Measurements from ENCODE around the gene VTN. TPM values are rescaled to one million over a fixed set of nuclear protein-coding genes. Genes with fewer than 3 reads are reported as not detected.

The VTN gene
- polyA plus RNA-seq, 2 of the 4 experiments (the other 2 are of a cell fraction): 10.2 to 25.5 TPM

GRCh38 chr17:28341516-28341915 is 28.6 kb downstream of the VTN start:
- TF ChIP-seq CHD4 (IDR thresholded peaks at IDR 0.05; ENCODE audit: borderline replicate concordance): no peak
- no peak for TF ChIP-seq CBX2 (IDR thresholded peaks at IDR 0.05; ENCODE audit: borderline replicate concordance, low read depth)
- TF ChIP-seq NR3C1 (IDR thresholded peaks at IDR 0.05): no peak
- no peak for TF ChIP-seq NPAS2 (CRISPR knock-in tag; IDR thresholded peaks at IDR 0.05; ENCODE audit: borderline replicate concordance)
- TF ChIP-seq BHLHE40 (IDR thresholded peaks at IDR 0.05; ENCODE audit: low read depth, low read length): no peak
- no peak for TF ChIP-seq JUNB (IDR thresholded peaks at IDR 0.05)
- TF ChIP-seq TP53 (CRISPR knock-in tag; IDR thresholded peaks at IDR 0.05): no peak
- no peak for TF ChIP-seq CTCF (IDR thresholded peaks at IDR 0.05)
- TF ChIP-seq FOSB (CRISPR knock-in tag; IDR thresholded peaks at IDR 0.05): no peak
- no peak for TF ChIP-seq ATOH8 (CRISPR knock-in tag; IDR thresholded peaks at IDR 0.05; ENCODE audit: low read depth)
- no peak for TF ChIP-seq HEYL (CRISPR knock-in tag; IDR thresholded peaks at IDR 0.05)
- TF ChIP-seq RAD21 (conservative IDR thresholded peaks at IDR 0.05 in 1 of 2, IDR thresholded peaks at IDR 0.05 in 1 of 2): no peak
- no peak overlapping the region for H3K4me2 ChIP-seq
- H3K4me1 ChIP-seq: peaks cover 19% of the 10 kb centered on the region
- no peak for DNase-seq (ENCODE audit: low read depth in 1 of 2, low spot score in 1 of 2)
- H3K27ac ChIP-seq: no peak overlapping the region
- H3K9me3 ChIP-seq: no peaks in the 10 kb centered on the region
- ATAC-seq: no peak
- 93% methylated on average over 11 of the region's 11 CpGs for WGBS (ENCODE audit: missing lambda C conversion rate)
- no peak for FAIRE-seq
- ChIA-PET CTCF (interaction anchor here (2.1 kb wide), 1 partner anchor 109 kb away, joined by 6 read pairs; no protein-coding TSS in a partner anchor), POLR2A (no interaction called here)
- no peak overlapping the region for H3K4me3 ChIP-seq

GRCh38 chr17:28340374-28340773 is 29.7 kb downstream of the VTN start:
- DNase-seq (ENCODE audit: low read depth in 1 of 2, low spot score in 1 of 2): no peak
- H3K4me3 ChIP-seq: no peak overlapping the region
- H3K27ac ChIP-seq: no peak overlapping the region
- WGBS (ENCODE audit: missing lambda C conversion rate): 81% methylated on average over 5 of the region's 6 CpGs
- peaks cover 21% of the 10 kb centered on the region for H3K4me1 ChIP-seq
- no peak overlapping the region for H3K4me2 ChIP-seq
- ChIA-PET CTCF (interaction anchor here (2.1 kb wide), 1 partner anchor 108 kb away, joined by 6 read pairs; no protein-coding TSS in a partner anchor), POLR2A (no interaction called here)
- no peak for ATAC-seq
- no peaks in the 10 kb centered on the region for H3K9me3 ChIP-seq
- FAIRE-seq: no peak
- TF ChIP-seq BHLHE40 (IDR thresholded peaks at IDR 0.05; ENCODE audit: low read depth, low read length) (no peak), ATOH8 (CRISPR knock-in tag; IDR thresholded peaks at IDR 0.05; ENCODE audit: low read depth) (no peak), FOXS1 (CRISPR knock-in tag; IDR thresholded peaks at IDR 0.05) (no peak), ZC3H11A (IDR thresholded peaks at IDR 0.05) (no peak), ZNF302 (CRISPR knock-in tag; IDR thresholded peaks at IDR 0.05) (no peak), REST (IDR thresholded peaks at IDR 0.05) (no peak), BCL3 (IDR thresholded peaks at IDR 0.05) (no peak), RAD21 (conservative IDR thresholded peaks at IDR 0.05 in 1 of 2, IDR thresholded peaks at IDR 0.05 in 1 of 2) (no peak), RFX5 (IDR thresholded peaks at IDR 0.05) (no peak), RNF2 (IDR thresholded peaks at IDR 0.05; ENCODE audit: borderline replicate concordance, low read depth) (no peak), HES2 (IDR thresholded peaks at IDR 0.05) (no peak), MAFK (IDR thresholded peaks at IDR 0.05; ENCODE audit: partially characterized antibody) (no peak), ZFP36 (IDR thresholded peaks at IDR 0.05; ENCODE audit: borderline replicate concordance, partially characterized antibody) (no peak), ESRRA (IDR thresholded peaks at IDR 0.05; ENCODE audit: borderline replicate concordance, low read length) (no peak), KDM1A (IDR thresholded peaks at IDR 0.05; ENCODE audit: low read depth) (no peak), CEBPB (IDR thresholded peaks at IDR 0.05) (no peak), HMGXB4 (CRISPR knock-in tag; IDR thresholded peaks at IDR 0.05; ENCODE audit: borderline replicate concordance) (no peak), FOSB (CRISPR knock-in tag; IDR thresholded peaks at IDR 0.05) (no peak)

Data from A549 (cell line).